Cardiac muscle cell (in vitro differentiated cells and primary cell): ENCODE data around the gene GPRC5B. TPM values are rescaled to one million over a fixed set of nuclear protein-coding genes. Genes with fewer than 3 reads are reported as not detected.

Source experiments
- DNase-seq, 2 donors: peaks; one replicate each; pipeline versions ENCODE4 v3.0.0 to v3.0.0-alpha.2; 2010 to 2017; ENCODE audit warnings: low read depth in 1 of 2, low spot score in 1 of 2
- H3K27ac ChIP-seq: fragments of 200-600 bp; sonication (generic); 2 replicates; pipeline ENCODE4 v1.5.1; 2016
- H3K27me3 ChIP-seq: fragments of 200-600 bp; sonication (generic); 2 replicates; pipeline ENCODE4 v1.6.0; 2016; ENCODE audit warnings: control low read depth
- H3K36me3 ChIP-seq: fragments of 200-600 bp; sonication (generic); 2 replicates; pipeline ENCODE4 v1.5.1; 2016; ENCODE audit warnings: control low read depth
- H3K4me1 ChIP-seq: fragments of 200-600 bp; sonication (generic); 2 replicates; pipeline ENCODE4 v1.8.1; 2017; ENCODE audit warnings: low read depth, mild to moderate bottlenecking, mixed run types
- H3K4me3 ChIP-seq: fragments of 200-600 bp; sonication (generic); 2 replicates; pipeline ENCODE4 v1.5.1; 2016; ENCODE audit warnings: mild to moderate bottlenecking
- H3K9me3 ChIP-seq: fragments of 200-600 bp; sonication (generic); 2 replicates; pipeline ENCODE4 v1.5.1; 2017; ENCODE audit warnings: low read depth, mild to moderate bottlenecking, control low read depth
- CTCF ChIP-seq: IDR thresholded peaks from 2 replicates; pipeline ENCODE4 v1.5.1; 2012; ENCODE audit warnings: low read depth, mild to moderate bottlenecking, low read length
- polyA plus RNA-seq: library from polyadenylated mRNA; unstranded; fragments of >200 nt; fragmentation: Nextera tagmentation; extraction: Ambion mirVana; gene quantifications from 2 replicates; pipeline ENCODE4 v1.2.1, GENCODE V29; 2016
- total RNA-seq: library from RNA; depleted of rRNA; stranded (reverse); fragments of >200 nt; gene quantifications from 2 replicates; pipeline ENCODE4 v1.2.3, GENCODE V29; 2016

Gene GPRC5B
- total and polyA plus RNA-seq, 2 experiments from 2014 or later, result 14.7 to 15.5 TPM

DNA sequence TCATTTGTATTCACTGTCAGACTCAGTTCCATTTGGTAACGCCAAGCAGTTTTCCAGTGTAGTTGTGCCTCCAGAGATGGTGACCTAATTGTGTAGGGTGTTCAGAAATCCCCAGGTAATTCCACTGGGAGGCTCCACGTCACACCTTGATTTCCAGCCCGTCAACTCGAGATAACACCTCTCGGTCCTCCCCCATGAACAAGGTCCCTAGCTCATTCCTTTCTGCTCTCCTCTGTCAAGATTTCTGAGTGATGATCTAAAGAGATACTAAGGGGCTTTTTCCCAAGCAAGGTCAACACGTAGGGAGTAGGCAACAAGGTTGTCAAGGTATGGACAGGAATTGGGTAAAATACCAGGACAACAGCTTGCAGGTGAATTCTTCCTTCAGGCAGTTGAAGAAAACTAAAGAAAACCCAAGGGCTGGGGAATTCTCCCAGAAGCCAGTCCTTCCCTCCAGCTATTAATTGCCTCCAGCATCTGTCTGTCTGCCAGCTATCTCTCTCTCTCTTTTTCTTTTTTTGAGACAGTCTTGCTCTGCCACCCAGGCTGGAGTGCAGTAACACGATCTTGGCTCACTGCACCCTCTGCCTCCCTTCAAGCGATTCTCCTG lies 31.4 kb downstream of the GPRC5B start:
- no peaks in the 10 kb centered on the region for H3K36me3 ChIP-seq
- TF ChIP-seq CTCF, result no peak
- H3K4me3 ChIP-seq, result no peak overlapping the region
- H3K9me3 ChIP-seq, result no peaks in the 10 kb centered on the region
- no peaks in the 10 kb centered on the region for H3K4me1 ChIP-seq
- no peak for DNase-seq
- H3K27me3 ChIP-seq, result no peaks in the 10 kb centered on the region
- no peak overlapping the region for H3K27ac ChIP-seq

DNA sequence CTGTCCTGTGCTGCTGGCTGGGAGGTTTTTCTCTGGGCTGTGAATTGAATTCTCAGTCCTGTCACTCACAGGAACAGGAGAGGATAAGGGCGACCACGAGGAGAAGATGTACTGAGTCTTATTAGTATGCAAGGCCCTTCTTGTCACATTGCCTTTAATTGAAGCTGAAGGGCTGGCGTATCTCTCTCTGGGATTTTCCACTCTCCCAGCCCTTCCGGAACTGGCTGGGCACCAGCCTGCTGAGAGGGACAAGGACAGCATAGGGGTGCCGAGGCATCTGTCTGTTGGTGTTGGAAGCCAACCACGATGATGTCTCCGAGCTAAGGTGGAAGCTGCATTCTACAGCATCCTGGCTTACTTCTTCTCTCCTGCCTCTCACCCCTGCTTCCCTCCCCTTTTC lies 33.2 kb downstream of the GPRC5B start:
- Histone ChIP-seq H3K9me3 (no peaks in the 10 kb centered on the region), H3K27me3 (no peaks in the 10 kb centered on the region), H3K27ac (no peak overlapping the region), H3K4me1 (no peaks in the 10 kb centered on the region), H3K4me3 (no peak overlapping the region), H3K36me3 (no peaks in the 10 kb centered on the region)
- no peak for TF ChIP-seq CTCF
- DNase-seq, result no peak

DNA sequence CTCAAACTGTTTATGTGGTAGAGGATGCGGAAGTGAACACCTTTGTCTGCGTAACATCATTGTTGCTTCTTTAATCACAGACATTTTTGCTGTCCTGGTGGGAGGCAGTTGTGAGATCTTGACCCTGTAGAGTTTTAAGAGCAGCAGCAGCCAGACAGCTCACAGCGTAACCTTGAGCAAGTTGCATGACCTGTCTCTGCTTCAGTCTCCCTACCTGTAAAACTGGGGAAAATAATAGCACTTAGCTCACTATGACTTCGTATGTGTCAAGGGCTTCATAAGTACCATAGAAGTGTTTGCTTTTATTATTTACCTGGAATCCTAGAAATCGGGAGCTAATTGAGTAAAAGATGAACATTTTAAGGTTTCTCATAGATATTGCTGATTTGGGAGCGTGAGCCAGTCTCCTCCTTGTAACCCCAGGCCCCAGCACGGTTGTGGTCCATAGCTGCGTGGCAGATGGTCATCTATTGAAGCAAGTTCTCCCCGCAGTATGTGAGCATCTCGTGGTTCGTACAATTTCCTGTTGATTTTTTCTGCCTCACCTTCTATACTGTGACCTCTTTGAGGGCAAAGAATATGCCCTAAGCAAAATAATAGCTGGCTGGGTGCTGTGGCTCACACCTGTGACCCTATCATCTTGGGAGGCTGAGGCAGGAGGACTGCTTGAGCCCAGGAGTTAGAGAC lies 34.4 kb downstream of the GPRC5B start:
- no peaks in the 10 kb centered on the region for H3K4me1 ChIP-seq
- TF ChIP-seq CTCF, result no peak
- no peak overlapping the region for H3K27ac ChIP-seq

GRCh38 chr16:19848756-19849155 lies 35.9 kb downstream of the GPRC5B start:
- Histone ChIP-seq H3K27ac (no peak overlapping the region), H3K27me3 (no peaks in the 10 kb centered on the region), H3K9me3 (no peaks in the 10 kb centered on the region), H3K4me3 (no peak overlapping the region), H3K36me3 (no peaks in the 10 kb centered on the region), H3K4me1 (no peaks in the 10 kb centered on the region)
- TF ChIP-seq CTCF, result no peak
- DNase-seq, result no peak

More for the DNA sequence above, 34.4 kb downstream of the GPRC5B start:
- no peaks in the 10 kb centered on the region for H3K36me3 ChIP-seq
- no peaks in the 10 kb centered on the region for H3K9me3 ChIP-seq
- H3K4me3 ChIP-seq, result no peak overlapping the region
- DNase-seq, result no peak
- H3K27me3 ChIP-seq, result no peaks in the 10 kb centered on the region

- TF ChIP-seq CTCF, result no peak
- no peak overlapping the region for H3K4me3 ChIP-seq
- H3K27ac ChIP-seq, result no peak overlapping the region
- peaks cover 14% of the 10 kb centered on the region for H3K4me1 ChIP-seq
- H3K36me3 ChIP-seq, result no peaks in the 10 kb centered on the region
- no peak for DNase-seq
- no peaks in the 10 kb centered on the region for H3K9me3 ChIP-seq
- no peaks in the 10 kb centered on the region for H3K27me3 ChIP-seq
Measured at GRCh38 chr16:19846436-19846835, 38.2 kb downstream of the GPRC5B start.
